Duodenal mucosa (tissue), 2 donors: ENCODE data around the gene GALNT14.

ENCODE experiments used
- H3K27ac ChIP-seq: one replicate; pipeline ENCODE4 v1.7.0; 2013; ENCODE audit warnings: low read depth, low read length
- H3K27me3 ChIP-seq, 2 donors: one replicate each; pipeline ENCODE4 v1.7.0; 2013; ENCODE audit warnings: low read length in 2 of 2, control low read depth in 1 of 2; ENCODE audit not compliant: insufficient read depth in 2 of 2, control insufficient read depth in 1 of 2
- H3K36me3 ChIP-seq, 2 donors: one replicate each; pipeline ENCODE4 v1.7.0; 2013; ENCODE audit warnings: low read length in 2 of 2, control low read depth in 1 of 2; ENCODE audit not compliant: insufficient read depth in 2 of 2, control insufficient read depth in 1 of 2
- H3K4me1 ChIP-seq, 2 donors: one replicate each; pipeline ENCODE4 v1.7.0; 2013; ENCODE audit warnings: low read length in 2 of 2, control low read depth in 1 of 2; ENCODE audit not compliant: insufficient read depth in 2 of 2, control insufficient read depth in 1 of 2
- H3K4me3 ChIP-seq, 2 donors: one replicate each; pipeline ENCODE4 v1.7.0; 2013; ENCODE audit warnings: low read length in 2 of 2, low read depth in 1 of 2
- H3K9ac ChIP-seq, 2 donors: one replicate each; pipeline ENCODE4 v1.7.0; 2013; ENCODE audit warnings: low read length in 2 of 2, low read depth in 1 of 2
- H3K9me3 ChIP-seq, 2 donors: one replicate each; pipeline ENCODE4 v1.7.0; 2013; ENCODE audit warnings: low read length in 2 of 2, control low read depth in 1 of 2; ENCODE audit not compliant: control insufficient read depth in 1 of 2

GALNT14 gene

DNA sequence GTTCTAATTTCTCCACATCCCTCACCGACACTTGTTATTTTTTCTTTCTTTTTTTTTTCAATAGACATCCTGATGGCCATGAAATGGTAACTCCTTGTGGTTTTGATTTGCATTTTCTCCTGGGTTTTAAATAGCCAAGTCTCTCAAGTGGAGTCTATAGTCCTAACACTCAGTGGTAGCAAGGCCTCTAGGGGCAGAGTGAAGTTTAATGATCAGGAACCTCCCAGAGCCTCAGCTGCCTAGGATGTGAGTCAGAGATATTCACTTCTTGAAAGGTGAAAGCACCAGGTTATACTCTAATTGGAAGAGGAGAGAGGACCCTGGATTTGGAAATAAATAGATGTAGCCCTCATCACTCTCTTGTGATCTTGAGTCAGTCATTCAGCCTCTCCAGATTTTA is 268.3 kb downstream of the GALNT14 start:
- H3K4me3 ChIP-seq, result no peak overlapping the region
- H3K9me3 ChIP-seq, result no peaks in the 10 kb centered on the region
- H3K4me1 ChIP-seq, result no peaks in the 10 kb centered on the region
- H3K9ac ChIP-seq, result no peak overlapping the region
- H3K36me3 ChIP-seq, result no peaks in the 10 kb centered on the region
- peaks cover 0 to 3% of the 10 kb centered on the region in 2 donors for H3K27me3 ChIP-seq
- H3K27ac ChIP-seq, result no peak overlapping the region

DNA sequence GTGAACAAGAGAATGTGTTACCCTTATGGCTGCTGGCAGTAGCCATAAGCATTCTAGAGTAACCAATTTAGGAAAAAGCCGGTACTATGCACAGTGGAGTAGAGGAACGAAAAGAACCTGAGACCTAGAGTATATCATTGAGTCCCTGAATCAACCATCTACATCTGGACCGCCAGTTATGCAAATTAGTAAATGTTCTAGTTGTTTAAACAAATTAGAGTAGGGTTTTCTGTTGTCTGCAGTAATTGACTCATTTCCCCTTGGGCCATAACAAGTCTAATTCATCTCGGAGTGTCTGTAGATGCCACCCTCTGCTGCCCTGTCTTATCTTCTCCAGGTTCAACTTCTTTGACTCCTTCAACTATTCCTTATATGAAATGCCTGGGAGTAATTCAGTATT is 270.9 kb downstream of the GALNT14 start:
- H3K9me3 ChIP-seq, result no peaks in the 10 kb centered on the region
- no peak overlapping the region for H3K4me3 ChIP-seq
- no peaks in the 10 kb centered on the region for H3K4me1 ChIP-seq
- H3K9ac ChIP-seq, result no peak overlapping the region
- no peaks in the 10 kb centered on the region for H3K36me3 ChIP-seq
- H3K27ac ChIP-seq, result no peak overlapping the region
- peaks cover 0 to 3% of the 10 kb centered on the region in 2 donors for H3K27me3 ChIP-seq

- Histone ChIP-seq H3K4me1 (no peaks in the 10 kb centered on the region), H3K9ac (no peak overlapping the region), H3K27me3 (peaks cover 0 to 3% of the 10 kb centered on the region in 2 donors), H3K36me3 (no peaks in the 10 kb centered on the region), H3K9me3 (no peaks in the 10 kb centered on the region), H3K4me3 (no peak overlapping the region), H3K27ac (no peak overlapping the region)
These were observed 271.3 kb downstream of the GALNT14 start for GRCh38 chr2:30866974-30867373.

- no peak overlapping the region for H3K4me3 ChIP-seq
- H3K9ac ChIP-seq, result no peak overlapping the region
- no peaks in the 10 kb centered on the region for H3K9me3 ChIP-seq
- H3K4me1 ChIP-seq, result no peaks in the 10 kb centered on the region
- H3K27ac ChIP-seq, result no peak overlapping the region
- no peaks in the 10 kb centered on the region for H3K36me3 ChIP-seq
- peaks cover 0 to 3% of the 10 kb centered on the region in 2 donors for H3K27me3 ChIP-seq
These were observed 272.2 kb downstream of the GALNT14 start for GRCh38 chr2:30865892-30866681.

- H3K4me1 ChIP-seq, result no peaks in the 10 kb centered on the region
- no peak overlapping the region for H3K9ac ChIP-seq
- no peaks in the 10 kb centered on the region for H3K36me3 ChIP-seq
- H3K27me3 ChIP-seq, result peaks cover 0 to 3% of the 10 kb centered on the region in 2 donors
- H3K27ac ChIP-seq, result no peak overlapping the region
- no peaks in the 10 kb centered on the region for H3K9me3 ChIP-seq
- no peak overlapping the region for H3K4me3 ChIP-seq
These were observed 273.0 kb downstream of the GALNT14 start for GRCh38 chr2:30865243-30865642.

- H3K4me1 ChIP-seq, result no peaks in the 10 kb centered on the region
- H3K4me3 ChIP-seq, result no peak overlapping the region
- H3K27me3 ChIP-seq, result no peaks in the 10 kb centered on the region
- H3K9me3 ChIP-seq, result no peaks in the 10 kb centered on the region
- no peak overlapping the region for H3K27ac ChIP-seq
- H3K9ac ChIP-seq, result no peak overlapping the region
- H3K36me3 ChIP-seq, result no peaks in the 10 kb centered on the region
These were observed 276.1 kb downstream of the GALNT14 start for GRCh38 chr2:30862054-30862651.

GRCh38 chr2:30860726-30861125 is 277.5 kb downstream of the GALNT14 start:
- no peak overlapping the region for H3K9ac ChIP-seq
- no peaks in the 10 kb centered on the region for H3K27me3 ChIP-seq
- no peak overlapping the region for H3K27ac ChIP-seq
- H3K4me1 ChIP-seq, result no peaks in the 10 kb centered on the region
- H3K4me3 ChIP-seq, result no peak overlapping the region
- H3K36me3 ChIP-seq, result no peaks in the 10 kb centered on the region
- no peaks in the 10 kb centered on the region for H3K9me3 ChIP-seq
